NCI-H1417 treated with DMSO at 0.1 percent for 48 hours (cell line): ENCODE results near the gene ENTREP1.
A peak's percentile ranks its signal among the peaks of the same experiment; 100 is the strongest.
"Not testable (repeated sequence)": the region's sequence is repeated elsewhere in the genome, so short reads cannot be mapped to it uniquely, and the experiment has no call there.

Experiments
- DNase-seq: peaks from one replicate; lab custom pipeline; 2025; lab: John Stamatoyannopoulos, UW

The ENTREP1 gene

DNA sequence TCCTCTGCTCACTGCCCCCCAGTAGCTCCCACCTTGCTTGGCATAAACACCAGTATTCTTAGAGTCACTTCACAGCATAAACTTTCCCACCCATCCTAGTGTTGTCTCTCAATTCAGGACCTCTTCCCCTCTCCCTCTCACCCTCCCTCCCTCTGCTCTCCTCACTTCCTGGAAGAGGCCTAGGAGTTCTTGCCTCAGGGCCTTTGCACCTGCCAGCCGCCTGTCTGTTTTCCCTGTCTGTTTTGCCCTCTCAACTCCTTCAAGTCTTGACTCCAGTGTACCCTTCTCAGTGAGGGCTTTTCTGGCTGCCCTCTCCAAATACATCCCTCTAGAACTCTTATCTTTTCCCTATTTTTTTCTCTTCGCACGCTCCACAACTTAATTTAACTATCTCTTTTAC, 86.2 kb downstream of the ENTREP1 start:
- no peak for DNase-seq

DNA sequence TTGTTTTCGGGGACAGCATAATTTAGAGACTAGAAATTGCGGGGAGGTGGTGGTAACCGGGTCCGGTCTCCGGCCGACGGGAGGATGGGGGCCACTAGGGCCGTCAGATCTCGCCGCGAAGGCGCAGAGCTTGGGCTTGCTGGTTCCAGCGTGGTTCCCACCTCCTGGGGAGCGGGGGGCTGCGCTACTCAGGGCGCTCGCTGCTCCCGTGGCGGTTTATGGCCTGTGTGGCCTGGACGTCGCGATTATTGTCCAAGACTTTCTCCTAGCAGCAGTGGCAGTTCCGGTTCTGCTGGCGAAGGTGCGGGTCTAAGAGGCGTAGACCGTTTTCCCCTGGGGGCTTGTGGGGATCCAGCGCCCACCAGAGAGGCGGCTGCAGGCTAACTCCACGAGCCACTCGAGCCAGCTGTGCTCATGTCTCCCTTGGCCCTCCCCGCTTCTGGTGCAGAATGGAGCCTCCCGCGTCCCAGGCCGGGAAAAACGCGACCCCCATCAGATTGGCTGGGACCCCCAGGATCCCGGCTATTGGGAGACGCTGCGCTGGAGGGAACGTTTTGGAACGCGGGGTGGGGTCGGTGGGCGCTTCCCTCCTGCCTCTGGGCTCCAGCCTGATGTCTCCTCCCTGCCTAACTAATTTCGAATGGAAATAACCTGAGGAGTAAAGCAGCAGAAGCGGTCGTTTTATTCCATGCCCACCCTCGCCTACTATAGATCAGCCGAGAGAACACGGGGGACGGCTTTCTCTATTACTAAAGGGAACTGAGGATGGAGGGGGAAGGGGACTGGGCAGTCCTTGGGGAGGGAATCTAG, 87.1 kb downstream of the ENTREP1 start:
- no peak for DNase-seq

GRCh38 chr9:69412741-69413150, 87.7 kb downstream of the ENTREP1 start:
- no peak for DNase-seq

DNA sequence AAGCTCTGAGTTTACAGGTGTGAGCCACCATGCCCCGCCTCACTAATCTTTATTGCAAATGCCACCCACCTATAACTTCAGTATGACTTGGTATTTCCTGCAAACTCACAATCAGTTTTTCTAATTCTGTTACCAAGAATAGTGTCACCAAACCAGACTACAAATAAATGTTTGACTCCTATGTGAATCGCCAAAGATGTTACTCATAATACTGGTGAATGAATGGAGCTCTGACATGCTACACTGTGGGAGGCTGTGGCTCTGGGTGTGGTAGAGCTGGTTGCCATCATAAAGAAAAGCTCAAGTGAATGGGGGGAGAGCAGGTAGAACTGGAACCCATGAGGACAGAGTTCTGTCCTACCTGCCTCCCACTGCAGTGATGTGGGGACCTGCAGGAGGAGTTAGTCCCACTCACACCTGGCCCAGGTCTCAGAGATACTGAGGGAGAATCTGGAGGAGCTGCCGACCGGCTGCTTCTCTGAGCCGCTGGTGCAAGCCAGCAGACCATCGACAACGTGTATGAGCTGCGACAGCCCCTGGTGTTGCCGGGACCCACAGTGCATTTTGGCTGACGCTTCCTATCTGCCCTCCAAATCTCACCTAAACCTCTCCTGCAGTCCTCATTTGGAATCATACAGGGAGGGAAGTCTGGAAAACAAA, 95.7 kb downstream of the ENTREP1 start:
- DNase-seq: no peak

DNA sequence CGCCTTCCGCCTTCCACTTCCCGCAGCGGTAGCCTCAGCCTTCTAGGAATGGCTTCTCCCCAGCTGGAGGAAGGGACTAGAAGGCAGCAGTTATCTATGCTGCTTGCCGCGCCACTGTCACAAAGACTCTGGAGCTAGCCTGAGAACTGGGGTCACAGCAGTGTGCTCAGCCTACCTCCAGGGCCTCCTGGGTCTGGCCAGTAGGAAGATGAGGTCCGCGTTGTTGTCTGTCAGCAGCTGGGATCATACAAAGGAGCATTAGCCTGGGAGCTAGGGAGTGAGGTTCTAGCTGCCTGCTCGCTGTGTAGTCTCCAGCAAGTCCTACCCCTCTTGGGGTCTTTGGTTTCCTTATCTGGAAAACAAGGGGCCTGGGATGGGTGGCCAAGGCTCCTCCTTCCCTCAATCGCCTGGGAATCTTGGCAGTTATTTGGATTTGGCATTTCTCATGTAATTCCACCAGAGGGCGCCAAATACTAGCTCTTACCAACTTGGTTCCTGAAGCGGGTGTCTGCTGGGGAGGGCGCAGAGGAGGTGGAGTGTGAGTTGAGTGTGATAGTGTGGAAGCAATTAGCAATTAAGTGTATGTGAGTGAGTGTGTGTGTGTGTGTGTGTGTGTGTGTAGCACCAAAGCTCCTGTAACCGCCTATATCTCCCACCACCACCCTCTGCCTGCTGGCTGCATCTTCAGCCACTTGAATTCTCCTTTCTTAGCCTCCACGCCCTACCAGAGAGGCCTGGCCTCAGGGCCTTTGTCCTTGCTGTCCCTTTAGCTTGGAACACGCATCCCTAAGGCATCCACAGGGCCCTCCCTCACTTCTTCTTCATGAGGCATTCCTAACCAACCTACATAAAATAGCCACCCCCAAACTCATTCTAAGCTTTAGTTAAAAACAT, 97.1 kb downstream of the ENTREP1 start:
- DNase-seq: peak; percentile 52

DNA sequence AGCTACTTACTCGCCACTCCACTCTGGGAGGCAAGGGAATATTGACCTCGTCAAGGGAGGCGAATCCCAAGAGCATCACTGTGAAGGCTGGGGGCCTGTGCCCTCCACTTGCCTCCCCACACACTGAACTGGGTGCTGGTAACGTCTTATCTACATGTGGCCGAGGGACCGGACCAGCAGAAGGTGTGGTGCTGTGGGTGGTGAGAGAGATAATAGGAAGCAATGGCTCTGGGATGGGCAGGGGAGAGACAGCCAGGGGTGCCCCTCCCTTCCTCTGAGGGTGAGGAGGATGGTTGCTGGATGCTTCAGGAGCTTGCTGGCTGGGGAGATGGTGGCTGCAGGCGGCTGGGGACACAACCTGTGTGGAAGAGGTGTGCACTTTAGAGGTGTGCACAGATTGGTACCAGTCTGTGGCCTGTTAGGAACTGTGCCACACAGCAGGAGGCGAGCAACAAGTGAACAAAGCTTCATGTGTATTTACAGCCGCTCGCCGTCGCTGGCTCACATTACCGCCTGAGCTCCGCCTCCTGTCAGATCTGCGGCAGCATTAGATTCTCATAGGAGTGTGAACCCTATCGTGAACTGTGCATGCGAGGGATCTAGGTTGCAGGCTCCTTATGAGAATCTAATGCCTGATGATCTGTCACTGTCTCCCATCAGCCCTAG, 100.3 kb downstream of the ENTREP1 start:
- no peak for DNase-seq

GRCh38 chr9:69427286-69427685, 102.3 kb downstream of the ENTREP1 start:
- no peak for DNase-seq

- DNase-seq: no peak
Measured at GRCh38 chr9:69428017-69428785, 103.2 kb downstream of the ENTREP1 start.

DNA sequence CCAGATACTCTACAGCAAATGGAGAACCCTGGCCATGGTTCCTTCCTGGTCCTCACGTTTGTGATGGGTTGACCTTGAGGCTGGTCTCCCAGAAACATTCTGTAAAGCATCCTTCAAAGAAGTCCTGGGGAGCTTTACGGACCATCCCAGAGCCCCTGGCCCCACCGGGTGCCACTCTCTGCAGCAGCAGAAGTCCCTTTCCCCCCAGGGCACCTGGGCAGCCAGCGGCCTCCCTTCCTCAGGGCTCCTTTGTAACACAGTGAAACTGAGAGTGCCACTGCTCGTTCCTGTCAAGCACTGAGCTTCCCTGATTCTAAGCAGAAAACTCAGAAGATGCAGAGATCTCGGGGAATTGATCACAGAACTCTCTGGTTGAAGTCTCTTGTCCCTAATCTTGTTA, 104.3 kb downstream of the ENTREP1 start:
- no peak for DNase-seq

DNA sequence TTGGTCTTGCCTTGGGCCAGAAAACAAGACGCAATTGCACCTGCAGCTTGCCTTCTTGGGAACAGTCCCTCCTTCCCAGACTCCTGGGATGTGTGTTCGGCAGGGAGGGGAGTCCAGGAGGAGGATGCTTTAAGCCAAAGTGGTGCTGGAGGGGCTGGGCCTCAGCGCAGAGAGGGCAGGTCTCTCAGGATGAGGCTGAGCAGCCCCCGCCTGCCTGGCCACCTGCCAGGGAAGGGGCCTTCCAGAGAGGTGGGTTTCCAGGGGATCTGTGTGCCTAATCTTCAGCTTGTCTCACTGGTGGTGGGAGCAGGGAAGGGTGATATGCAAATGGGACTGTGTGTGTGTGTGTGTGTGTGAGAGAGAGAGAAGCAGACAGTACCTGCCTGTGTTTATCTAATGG, 105.2 kb downstream of the ENTREP1 start:
- no peak for DNase-seq

DNA sequence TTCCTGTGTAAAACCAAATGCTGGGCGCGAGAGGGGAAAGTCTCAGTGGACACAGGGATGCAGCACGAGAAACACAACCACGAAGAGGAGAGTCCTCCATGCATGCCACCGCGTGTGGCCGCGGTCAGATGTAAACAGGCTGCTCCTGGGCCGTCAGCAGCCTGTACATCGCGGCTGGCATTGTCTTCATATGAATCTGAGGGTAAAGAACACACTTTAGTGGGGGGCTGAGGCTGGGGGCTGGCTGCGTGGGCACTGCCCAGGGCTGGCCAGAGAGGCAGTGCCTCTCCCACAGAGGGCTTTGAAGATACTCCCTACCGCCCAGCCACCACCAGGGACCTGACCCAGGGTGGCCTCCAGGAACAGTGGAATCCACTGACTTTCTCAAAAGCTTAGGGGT, 106.2 kb downstream of the ENTREP1 start:
- DNase-seq: no peak

DNA sequence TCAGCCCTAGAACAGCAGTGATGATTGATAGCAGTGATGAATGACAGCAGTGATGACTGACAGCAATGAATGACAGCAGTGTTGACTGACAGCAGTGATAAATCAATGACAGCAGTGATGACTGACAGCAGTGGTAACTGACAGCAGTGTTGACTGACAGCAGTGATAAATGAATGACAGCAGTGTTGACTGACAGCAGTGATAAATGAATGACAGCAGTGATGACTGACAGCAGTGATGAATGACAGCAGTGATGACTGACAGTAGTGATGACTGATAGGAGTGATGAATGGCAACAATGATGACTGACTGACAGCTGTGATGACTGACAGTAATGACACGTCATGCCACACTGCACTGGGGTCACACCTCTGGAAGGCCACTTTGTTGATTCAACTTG, 106.8 kb downstream of the ENTREP1 start:
- DNase-seq: no peak

- no peak for DNase-seq
Measured at GRCh38 chr9:69432623-69433022, 107.6 kb downstream of the ENTREP1 start.

DNA sequence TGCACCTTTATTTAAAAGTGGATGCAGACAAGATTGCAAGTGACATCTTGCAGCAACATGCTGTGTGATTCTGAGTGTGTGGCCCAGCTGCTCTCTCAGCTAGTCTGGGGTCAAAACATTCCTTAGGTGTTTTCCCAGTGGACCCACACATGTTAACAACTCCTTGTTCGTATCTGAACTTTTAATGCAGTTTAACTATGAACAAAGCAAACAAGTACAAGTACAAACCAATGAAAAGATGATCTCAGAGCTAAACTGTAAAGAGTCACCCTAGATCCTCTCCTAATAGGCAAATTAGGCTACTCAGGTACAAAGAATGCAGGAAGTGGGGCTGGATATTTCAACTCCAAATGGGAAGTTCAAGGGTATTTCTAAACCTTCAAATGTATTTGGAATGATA, 108.4 kb downstream of the ENTREP1 start:
- no peak for DNase-seq

- no peak for DNase-seq
Measured at GRCh38 chr9:69433968-69434367, 109.0 kb downstream of the ENTREP1 start.

- DNase-seq: not testable (repeated sequence)
Measured at GRCh38 chr9:69439654-69440053, 114.6 kb downstream of the ENTREP1 start.

DNA sequence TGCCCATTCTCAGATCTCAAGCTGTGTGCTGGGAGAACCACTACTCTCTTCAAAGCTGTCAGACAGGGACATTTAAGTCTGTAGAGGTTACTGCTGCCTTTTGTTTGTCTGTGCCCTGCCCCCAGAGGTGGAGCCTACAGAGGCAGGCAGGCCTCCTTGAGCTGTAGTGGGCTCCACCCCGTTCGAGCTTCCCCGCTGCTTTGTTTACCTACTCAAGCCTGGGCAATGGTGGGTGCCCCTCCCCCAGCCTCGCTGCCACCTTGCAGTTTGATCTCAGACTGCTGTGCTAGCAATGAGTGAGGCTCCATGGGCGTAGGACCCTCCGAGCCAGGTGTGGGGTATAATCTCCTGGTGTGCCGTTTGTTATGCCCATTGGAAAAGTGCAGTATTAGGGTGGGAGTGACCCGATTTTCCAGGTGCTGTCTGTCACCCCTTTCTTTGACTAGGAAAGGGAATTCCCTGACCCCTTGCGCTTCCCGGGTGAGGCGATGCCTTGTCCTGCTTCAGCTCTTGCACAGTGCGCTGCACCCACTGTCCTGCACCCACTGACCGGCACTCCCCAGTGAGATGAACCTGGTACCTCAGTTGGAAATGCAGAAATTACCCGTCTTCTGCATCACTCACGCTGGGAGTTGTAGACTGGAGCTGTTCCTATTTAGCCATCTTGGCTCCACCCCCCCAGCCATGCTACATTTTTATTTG, 115.4 kb downstream of the ENTREP1 start:
- DNase-seq: not testable (repeated sequence)
